ENCODE data around the gene TMEM150C.

GRCh38 chr4:82439088-82439487, 122.7 kb downstream of the TMEM150C start:
- TF ChIP-seq EZH2 (IDR thresholded peaks at IDR 0.05; ENCODE audit: insufficient read depth, poor library complexity, severe bottlenecking) (no peak), EZH2phosphoT487 (IDR thresholded peaks at IDR 0.05; ENCODE audit: insufficient read depth, low read depth) (no peak)
